Measurements from ENCODE around the gene TRIM7.

DNA sequence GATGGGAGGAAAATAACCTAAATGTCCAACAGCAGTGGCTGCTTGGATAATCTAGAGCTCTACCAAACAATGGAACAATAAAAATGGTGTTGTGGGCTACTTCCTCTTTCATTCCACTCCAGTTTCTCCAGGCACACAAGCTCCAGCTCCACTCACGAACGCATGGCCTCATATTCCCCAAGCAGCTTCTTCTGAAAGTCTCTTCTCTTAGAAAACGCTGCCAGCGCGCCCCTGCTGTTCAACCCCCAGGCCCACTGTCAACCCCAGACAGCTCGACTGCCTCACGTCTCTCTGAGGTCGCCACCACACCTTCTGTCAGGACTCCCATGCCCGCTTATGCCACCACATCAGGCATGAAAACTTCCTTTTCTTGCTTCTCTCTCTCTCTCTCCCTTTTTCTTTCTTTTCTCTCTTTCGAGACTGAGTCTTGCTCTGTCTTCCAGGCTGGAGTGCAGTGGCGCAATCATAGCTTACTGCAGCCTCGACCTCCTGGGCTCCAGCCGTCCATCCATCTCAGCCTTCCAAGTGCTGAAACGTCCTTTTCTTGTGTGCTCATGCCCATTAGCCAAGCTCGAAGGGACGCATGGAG is 41.4 kb downstream of the TRIM7 start:
- TF ChIP-seq, protein P1, sequence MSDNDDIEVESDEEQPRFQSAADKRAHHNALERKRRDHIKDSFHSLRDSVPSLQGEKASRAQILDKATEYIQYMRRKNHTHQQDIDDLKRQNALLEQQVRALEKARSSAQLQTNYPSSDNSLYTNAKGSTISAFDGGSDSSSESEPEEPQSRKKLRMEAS (IDR thresholded peaks at IDR 0.05) = no peak
- TF ChIP-seq POLR2AphosphoS5 (IDR thresholded peaks at IDR 0.05; ENCODE audit: low read depth, low read length) (no peak), EGR1 (IDR thresholded peaks at IDR 0.05; ENCODE audit: low read depth) (no peak), RAD21 (IDR thresholded peaks at IDR 0.05; ENCODE audit: low read depth) (no peak), POLR2A (IDR thresholded peaks at IDR 0.05; ENCODE audit: borderline replicate concordance, extremely low read depth, insufficient read depth, insufficient read length) (no peak), EZH2 (IDR thresholded peaks at IDR 0.05) (no peak)
- TF ChIP-seq, protein P2, sequence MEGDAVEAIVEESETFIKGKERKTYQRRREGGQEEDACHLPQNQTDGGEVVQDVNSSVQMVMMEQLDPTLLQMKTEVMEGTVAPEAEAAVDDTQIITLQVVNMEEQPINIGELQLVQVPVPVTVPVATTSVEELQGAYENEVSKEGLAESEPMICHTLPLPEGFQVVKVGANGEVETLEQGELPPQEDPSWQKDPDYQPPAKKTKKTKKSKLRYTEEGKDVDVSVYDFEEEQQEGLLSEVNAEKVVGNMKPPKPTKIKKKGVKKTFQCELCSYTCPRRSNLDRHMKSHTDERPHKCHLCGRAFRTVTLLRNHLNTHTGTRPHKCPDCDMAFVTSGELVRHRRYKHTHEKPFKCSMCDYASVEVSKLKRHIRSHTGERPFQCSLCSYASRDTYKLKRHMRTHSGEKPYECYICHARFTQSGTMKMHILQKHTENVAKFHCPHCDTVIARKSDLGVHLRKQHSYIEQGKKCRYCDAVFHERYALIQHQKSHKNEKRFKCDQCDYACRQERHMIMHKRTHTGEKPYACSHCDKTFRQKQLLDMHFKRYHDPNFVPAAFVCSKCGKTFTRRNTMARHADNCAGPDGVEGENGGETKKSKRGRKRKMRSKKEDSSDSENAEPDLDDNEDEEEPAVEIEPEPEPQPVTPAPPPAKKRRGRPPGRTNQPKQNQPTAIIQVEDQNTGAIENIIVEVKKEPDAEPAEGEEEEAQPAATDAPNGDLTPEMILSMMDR (IDR thresholded peaks at IDR 0.05 in 2 of 3, conservative IDR thresholded peaks at IDR 0.05 in 1 of 3; ENCODE audit: borderline replicate concordance in 1 of 3, insufficient read depth in 1 of 3, low read depth in 2 of 3, low read length in 2 of 3) = no peak
- TF ChIP-seq, protein P3, sequence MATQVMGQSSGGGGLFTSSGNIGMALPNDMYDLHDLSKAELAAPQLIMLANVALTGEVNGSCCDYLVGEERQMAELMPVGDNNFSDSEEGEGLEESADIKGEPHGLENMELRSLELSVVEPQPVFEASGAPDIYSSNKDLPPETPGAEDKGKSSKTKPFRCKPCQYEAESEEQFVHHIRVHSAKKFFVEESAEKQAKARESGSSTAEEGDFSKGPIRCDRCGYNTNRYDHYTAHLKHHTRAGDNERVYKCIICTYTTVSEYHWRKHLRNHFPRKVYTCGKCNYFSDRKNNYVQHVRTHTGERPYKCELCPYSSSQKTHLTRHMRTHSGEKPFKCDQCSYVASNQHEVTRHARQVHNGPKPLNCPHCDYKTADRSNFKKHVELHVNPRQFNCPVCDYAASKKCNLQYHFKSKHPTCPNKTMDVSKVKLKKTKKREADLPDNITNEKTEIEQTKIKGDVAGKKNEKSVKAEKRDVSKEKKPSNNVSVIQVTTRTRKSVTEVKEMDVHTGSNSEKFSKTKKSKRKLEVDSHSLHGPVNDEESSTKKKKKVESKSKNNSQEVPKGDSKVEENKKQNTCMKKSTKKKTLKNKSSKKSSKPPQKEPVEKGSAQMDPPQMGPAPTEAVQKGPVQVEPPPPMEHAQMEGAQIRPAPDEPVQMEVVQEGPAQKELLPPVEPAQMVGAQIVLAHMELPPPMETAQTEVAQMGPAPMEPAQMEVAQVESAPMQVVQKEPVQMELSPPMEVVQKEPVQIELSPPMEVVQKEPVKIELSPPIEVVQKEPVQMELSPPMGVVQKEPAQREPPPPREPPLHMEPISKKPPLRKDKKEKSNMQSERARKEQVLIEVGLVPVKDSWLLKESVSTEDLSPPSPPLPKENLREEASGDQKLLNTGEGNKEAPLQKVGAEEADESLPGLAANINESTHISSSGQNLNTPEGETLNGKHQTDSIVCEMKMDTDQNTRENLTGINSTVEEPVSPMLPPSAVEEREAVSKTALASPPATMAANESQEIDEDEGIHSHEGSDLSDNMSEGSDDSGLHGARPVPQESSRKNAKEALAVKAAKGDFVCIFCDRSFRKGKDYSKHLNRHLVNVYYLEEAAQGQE (IDR thresholded peaks at IDR 0.05; ENCODE audit: low read depth) = no peak

Measured in HCT116 (cell line).